ENCODE data around the gene EHD1.
A peak's percentile ranks its signal among the peaks of the same experiment; 100 is the strongest.

EHD1 gene

DNA sequence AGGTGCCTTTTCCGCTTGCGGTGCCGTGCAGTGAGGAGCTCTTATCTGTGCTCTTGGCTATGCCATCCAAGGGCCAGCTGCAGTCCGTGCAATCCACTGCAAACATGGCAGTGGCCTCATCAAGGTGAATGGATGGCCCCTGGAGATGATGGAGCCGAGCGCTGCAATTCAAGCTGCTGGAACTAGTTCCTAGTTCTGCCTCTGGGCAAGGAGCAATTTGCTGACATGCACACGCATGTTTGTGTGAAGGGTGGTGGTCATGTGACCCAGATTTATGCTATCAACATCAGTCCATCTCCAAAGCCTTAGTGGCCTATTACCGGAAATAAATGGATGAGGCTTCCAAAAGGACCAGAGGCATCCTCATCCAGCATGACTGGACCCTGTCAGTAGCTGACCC, 3.1 kb upstream of the EHD1 start:
- H3K9me2 ChIP-seq (replicated peaks; ENCODE audit: insufficient read depth, low read length), result no peaks in the 10 kb centered on the region
- TF ChIP-seq, protein P1, sequence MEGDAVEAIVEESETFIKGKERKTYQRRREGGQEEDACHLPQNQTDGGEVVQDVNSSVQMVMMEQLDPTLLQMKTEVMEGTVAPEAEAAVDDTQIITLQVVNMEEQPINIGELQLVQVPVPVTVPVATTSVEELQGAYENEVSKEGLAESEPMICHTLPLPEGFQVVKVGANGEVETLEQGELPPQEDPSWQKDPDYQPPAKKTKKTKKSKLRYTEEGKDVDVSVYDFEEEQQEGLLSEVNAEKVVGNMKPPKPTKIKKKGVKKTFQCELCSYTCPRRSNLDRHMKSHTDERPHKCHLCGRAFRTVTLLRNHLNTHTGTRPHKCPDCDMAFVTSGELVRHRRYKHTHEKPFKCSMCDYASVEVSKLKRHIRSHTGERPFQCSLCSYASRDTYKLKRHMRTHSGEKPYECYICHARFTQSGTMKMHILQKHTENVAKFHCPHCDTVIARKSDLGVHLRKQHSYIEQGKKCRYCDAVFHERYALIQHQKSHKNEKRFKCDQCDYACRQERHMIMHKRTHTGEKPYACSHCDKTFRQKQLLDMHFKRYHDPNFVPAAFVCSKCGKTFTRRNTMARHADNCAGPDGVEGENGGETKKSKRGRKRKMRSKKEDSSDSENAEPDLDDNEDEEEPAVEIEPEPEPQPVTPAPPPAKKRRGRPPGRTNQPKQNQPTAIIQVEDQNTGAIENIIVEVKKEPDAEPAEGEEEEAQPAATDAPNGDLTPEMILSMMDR (IDR thresholded peaks at IDR 0.05; ENCODE audit: insufficient read depth, low read length, poor library complexity, severe bottlenecking), result no peak
- no peak for TF ChIP-seq EZH2phosphoT487 (conservative IDR thresholded peaks at IDR 0.05; ENCODE audit: low read length)

DNA sequence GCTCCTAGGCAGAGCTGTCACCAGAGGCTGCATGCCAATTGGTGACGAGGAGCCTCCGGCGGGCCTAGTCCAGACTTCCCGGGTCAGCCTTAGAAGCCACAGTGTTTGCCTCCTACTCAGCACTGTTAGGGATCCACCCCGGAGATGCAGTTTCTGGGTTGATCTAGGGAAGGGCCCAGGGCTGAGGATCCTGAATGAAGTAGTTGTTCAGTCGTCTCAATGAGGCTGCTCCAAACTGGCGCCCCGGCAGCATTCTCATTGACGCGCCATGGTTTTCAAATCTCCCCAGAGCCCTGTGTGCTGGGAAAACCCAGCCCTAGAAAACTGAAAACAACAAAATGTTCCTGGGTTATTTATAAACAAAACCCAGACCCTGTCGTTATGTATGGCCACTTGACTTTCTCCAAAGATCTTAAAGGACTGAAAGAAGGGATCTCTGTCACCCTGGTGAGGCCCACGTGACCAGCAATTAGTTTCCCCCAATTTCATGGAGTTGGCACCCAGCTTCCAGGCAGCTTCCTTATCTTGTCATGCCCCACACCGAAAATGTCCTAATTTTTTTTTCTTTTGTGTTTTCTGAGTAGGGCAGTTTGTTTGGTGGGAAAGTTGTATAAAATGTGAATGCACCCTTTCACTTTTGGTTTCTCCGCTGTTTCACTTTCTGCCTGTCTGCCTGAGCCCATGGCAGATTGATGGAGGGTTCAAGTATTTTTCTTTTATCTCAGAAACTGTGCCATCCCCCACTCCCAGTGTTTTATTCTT, 2.0 kb upstream of the EHD1 start:
- Histone ChIP-seq H3F3A (ENCODE audit: insufficient read depth) (peaks cover 32% of the 10 kb centered on the region), H3K36me3 (ENCODE audit: low read length) (no peaks in the 10 kb centered on the region), H3K4me2 (ENCODE audit: low read depth, low read length, poor library complexity, severe bottlenecking) (peak overlapping the region; percentile 76), H3K79me2 (ENCODE audit: insufficient read depth, low read length) (peaks cover 30% of the 10 kb centered on the region), H3K9ac (ENCODE audit: low read length) (no peak overlapping the region), H4K20me1 (ENCODE audit: low read depth, low read length) (no peaks in the 10 kb centered on the region; the same call in 1 of the 2 replicates), H3K9me3 (ENCODE audit: insufficient read depth, low read length) (no peaks in the 10 kb centered on the region), H3K27me3 (ENCODE audit: low read length) (no peaks in the 10 kb centered on the region), H3K9me2 (replicated peaks; ENCODE audit: insufficient read depth, low read length) (no peaks in the 10 kb centered on the region), H2AFZ (ENCODE audit: low read depth, low read length, severe bottlenecking) (no peak overlapping the region), H3K4me3 (ENCODE audit: insufficient read depth, low read length, poor library complexity, severe bottlenecking) (no peak overlapping the region), H3K27ac (ENCODE audit: low read depth, low read length) (peak overlapping the region; percentile 20; the same call in 1 of the 2 replicates)
- TF ChIP-seq, protein P1 (IDR thresholded peaks at IDR 0.05; ENCODE audit: insufficient read depth, low read length, poor library complexity, severe bottlenecking), result no peak
- TF ChIP-seq EZH2phosphoT487 (conservative IDR thresholded peaks at IDR 0.05; ENCODE audit: low read length), result no peak

More for the DNA sequence above, 3.1 kb upstream of the EHD1 start:
- H3K36me3 ChIP-seq (ENCODE audit: low read length), result no peaks in the 10 kb centered on the region
- no peaks in the 10 kb centered on the region for H3K27me3 ChIP-seq (ENCODE audit: low read length)
- H3K9me3 ChIP-seq (ENCODE audit: insufficient read depth, low read length), result no peaks in the 10 kb centered on the region
- no peak overlapping the region for H3K27ac ChIP-seq (ENCODE audit: low read depth, low read length)
- H3F3A ChIP-seq (ENCODE audit: insufficient read depth), result peaks cover 22% of the 10 kb centered on the region
- H3K4me3 ChIP-seq (ENCODE audit: insufficient read depth, low read length, poor library complexity, severe bottlenecking), result no peak overlapping the region
- H3K9ac ChIP-seq (ENCODE audit: low read length), result no peak overlapping the region
- no peak overlapping the region for H3K4me2 ChIP-seq (ENCODE audit: low read depth, low read length, poor library complexity, severe bottlenecking)
- no peaks in the 10 kb centered on the region; the same call in 1 of the 2 replicates for H4K20me1 ChIP-seq (ENCODE audit: low read depth, low read length)
- no peak overlapping the region for H2AFZ ChIP-seq (ENCODE audit: low read depth, low read length, severe bottlenecking)
- peaks cover 19% of the 10 kb centered on the region for H3K79me2 ChIP-seq (ENCODE audit: insufficient read depth, low read length)

DNA sequence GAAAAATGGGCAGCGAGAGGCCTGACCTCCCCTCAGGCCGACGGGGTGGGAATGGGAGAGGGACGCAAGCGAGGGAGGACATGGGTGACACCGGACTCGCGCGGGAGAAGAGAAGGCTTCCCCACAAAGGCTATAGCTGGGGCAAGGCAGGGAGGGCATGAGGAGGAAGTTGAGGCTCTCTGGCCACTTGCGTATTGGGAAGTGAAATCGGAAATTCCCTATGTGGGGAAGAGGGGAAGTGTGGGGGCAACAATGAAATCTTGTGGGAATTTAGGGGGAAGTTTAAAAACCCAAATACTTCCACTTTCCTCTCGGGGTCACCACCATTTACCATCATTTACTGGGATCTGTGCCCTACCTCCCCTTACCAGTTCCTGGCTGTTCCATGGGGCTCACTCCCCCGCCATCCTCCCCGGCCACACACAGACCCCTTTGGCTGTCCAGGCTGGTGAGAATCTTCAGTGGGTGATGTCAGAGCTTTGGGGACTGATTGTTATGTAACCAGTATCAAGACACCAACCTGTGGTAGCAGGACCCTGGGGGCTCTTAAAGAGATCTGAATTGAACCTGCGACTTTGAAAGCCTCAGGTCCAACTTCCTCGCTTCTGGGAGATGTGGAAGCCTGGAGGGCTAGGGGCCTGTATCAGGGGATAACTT, 951 bp upstream of the EHD1 start:
- peaks cover 40% of the 10 kb centered on the region for H3K79me2 ChIP-seq (ENCODE audit: insufficient read depth, low read length)
- peak overlapping the region; percentile 80 for H3K4me3 ChIP-seq (ENCODE audit: insufficient read depth, low read length, poor library complexity, severe bottlenecking)
- TF ChIP-seq, protein P1 (IDR thresholded peaks at IDR 0.05; ENCODE audit: insufficient read depth, low read length, poor library complexity, severe bottlenecking), result no peak
- TF ChIP-seq EZH2phosphoT487 (conservative IDR thresholded peaks at IDR 0.05; ENCODE audit: low read length), result no peak
- H3K4me2 ChIP-seq (ENCODE audit: low read depth, low read length, poor library complexity, severe bottlenecking), result peak overlapping the region; percentile 76
- H3K27ac ChIP-seq (ENCODE audit: low read depth, low read length), result peak overlapping the region; percentile 66
- H3K9me2 ChIP-seq (replicated peaks; ENCODE audit: insufficient read depth, low read length), result no peaks in the 10 kb centered on the region
- H3K27me3 ChIP-seq (ENCODE audit: low read length), result no peaks in the 10 kb centered on the region
- no peaks in the 10 kb centered on the region for H3K36me3 ChIP-seq (ENCODE audit: low read length)
- peaks cover 32% of the 10 kb centered on the region for H3F3A ChIP-seq (ENCODE audit: insufficient read depth)
- no peak overlapping the region for H2AFZ ChIP-seq (ENCODE audit: low read depth, low read length, severe bottlenecking)
- peak overlapping the region; percentile 84 for H3K9ac ChIP-seq (ENCODE audit: low read length)
- H3K9me3 ChIP-seq (ENCODE audit: insufficient read depth, low read length), result no peaks in the 10 kb centered on the region
- H4K20me1 ChIP-seq (ENCODE audit: low read depth, low read length), result no peaks in the 10 kb centered on the region; the same call in 1 of the 2 replicates

Measured in SU-DHL-6 (cell line).